ENCODE data around the gene FAAP20.
"Not testable (repeated sequence)": the region's sequence is repeated elsewhere in the genome, so short reads cannot be mapped to it uniquely, and the experiment has no call there.

FAAP20 gene

DNA sequence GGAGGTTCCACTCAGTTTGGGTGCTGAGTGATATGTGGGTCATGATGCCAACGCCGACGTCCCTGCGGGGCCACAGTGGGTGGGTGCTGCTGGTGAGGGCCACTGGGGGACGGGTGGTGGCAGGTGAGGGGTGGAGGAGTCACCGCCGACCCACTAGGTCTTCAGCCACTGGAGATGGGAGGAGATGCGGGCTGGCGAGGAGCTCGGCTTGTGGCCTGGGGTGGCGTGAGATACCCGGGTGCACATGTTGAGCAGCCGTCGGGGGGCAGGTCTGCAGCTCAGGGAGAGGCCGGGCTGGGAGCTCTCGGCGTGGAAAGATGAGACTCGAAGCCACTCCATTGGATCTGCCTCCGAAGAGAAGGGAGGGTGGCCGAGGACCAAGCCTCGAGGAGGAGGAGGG is 40.5 kb downstream of the FAAP20 start:
- no peak for DNase-seq

GRCh38 chr1:2152954-2153353 is 41.6 kb downstream of the FAAP20 start:
- DNase-seq: no peak

- DNase-seq: no peak
Measured at GRCh38 chr1:2151911-2152310, 42.7 kb downstream of the FAAP20 start.

GRCh38 chr1:2151252-2151651 is 43.3 kb downstream of the FAAP20 start:
- DNase-seq: no peak

- DNase-seq: no peak
Measured at GRCh38 chr1:2150801-2151200, 43.8 kb downstream of the FAAP20 start.

DNA sequence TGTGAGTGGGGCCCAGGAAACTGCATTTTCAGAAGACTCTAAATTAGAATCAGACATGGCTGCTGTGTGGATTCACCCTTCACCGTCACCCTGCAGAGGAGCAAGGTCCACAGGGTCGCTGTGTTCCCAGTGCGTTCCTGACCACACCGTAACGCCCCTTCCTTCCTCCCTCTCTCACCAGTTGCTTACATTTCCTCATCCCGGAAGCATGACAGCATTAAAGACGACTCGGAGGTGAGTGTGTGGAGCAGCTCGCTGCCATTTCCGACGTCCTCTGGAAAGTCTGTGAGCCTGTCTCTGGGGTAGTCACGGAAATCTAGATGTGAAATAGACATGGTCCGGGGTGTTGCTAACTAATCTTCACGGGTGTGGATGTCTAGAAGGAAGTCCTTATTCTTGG is 45.9 kb downstream of the FAAP20 start:
- peak; percentile 14 for DNase-seq

GRCh38 chr1:2147869-2148268 is 46.7 kb downstream of the FAAP20 start:
- DNase-seq: not testable (repeated sequence)

- DNase-seq: no peak
Measured at GRCh38 chr1:2146836-2147517, 47.6 kb downstream of the FAAP20 start.

DNA sequence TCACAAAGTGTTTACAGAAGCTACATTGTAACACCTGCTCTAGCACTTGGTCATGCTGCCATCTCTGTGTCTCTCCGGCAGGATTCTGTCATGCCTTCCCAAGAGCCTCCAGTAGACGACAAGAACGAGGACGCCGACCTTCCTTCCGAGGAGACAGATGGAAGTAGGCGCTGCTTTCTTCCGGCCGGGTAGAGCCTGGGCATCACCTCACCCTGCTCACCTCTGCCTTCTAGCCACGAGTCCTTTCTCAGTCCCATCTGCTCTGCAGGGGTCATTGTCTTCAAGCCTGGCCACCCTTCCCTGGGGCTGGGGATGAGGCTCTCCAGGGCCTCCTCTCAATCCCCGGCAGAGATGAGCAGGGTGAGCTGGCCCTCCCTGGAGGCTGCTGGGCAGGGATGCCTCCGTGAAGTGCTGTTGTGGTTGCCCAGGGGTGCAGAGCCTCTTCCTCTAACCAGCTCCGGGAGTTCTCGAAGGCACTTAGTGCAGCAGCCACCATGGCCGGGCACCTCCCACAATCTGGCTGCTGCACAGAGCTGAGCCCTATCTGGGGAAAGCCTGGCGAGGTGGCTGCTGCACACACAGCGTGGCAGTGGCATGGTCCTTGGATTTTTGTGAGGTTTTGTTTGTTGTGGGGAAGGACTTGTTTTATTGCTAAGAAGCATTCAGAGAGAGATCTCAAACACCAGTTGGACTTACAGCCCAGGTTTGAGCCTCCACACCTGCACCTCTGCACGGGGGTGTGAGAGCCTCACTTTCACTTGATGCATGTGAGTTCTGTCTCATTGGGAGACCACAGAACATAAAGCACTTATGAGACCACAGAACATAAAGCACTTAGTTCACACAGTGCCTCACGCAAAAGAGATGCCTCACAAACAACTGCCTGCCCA is 48.4 kb downstream of the FAAP20 start:
- DNase-seq: no peak

GRCh38 chr1:2144501-2145090 is 50.0 kb downstream of the FAAP20 start:
- no peak for DNase-seq

DNA sequence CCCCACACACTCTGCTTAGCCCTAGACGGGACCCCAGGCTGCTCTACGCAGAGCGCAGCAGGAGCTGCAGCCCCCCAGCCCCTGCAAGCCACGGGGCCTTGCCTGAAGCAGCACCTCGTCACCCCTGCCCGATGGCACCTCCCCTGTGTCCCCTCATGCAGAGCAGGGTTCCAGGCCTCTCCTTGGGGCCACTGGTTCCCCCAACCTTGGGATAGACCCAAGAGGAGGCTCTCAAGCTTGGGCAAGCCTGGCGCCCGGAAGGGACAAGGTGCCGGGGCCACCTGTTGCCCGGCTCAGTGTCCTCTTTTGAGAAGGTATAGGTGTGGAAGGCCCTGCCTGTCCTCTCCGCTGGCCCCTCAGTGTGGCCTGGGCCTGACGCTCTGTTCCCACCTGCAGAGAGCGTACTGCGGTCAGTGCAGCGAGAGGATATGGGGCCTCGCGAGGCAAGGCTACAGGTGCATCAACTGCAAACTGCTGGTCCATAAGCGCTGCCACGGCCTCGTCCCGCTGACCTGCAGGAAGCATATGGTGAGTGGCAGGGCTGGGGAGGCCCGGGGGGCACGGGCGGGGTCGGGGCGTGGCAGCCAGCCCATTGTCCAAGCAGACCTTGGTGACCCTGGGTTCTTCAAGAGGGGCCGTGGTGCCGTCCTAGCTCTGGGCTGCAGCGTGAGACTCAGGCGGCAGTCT is 50.6 kb downstream of the FAAP20 start:
- no peak for DNase-seq

GRCh38 chr1:2141025-2141424 is 53.5 kb downstream of the FAAP20 start:
- DNase-seq: no peak

Measured in stimulated activated naive CD4-positive, alpha-beta T cell treated with Interleukin-2 at 50 U/mL for 16 hours (primary cell).